PC-3 (cell line): ENCODE data around the gene DUSP12. TPM values are rescaled to one million over a fixed set of nuclear protein-coding genes. Genes with fewer than 3 reads are reported as not detected.

Experiments
- ATAC-seq: fragments of 200-7000 bp; cut with Tn5 transposase; 2 replicates; pipeline ENCODE4 v1.9.1; 2020; ENCODE audit warnings: mild to moderate bottlenecking, moderate library complexity
- BruUV-seq: library from RNA; stranded (reverse); fragments of 400-500 nt; replicated peaks from 2 replicates; lab custom pipeline; 2021; lab: Mats Ljungman, UMichigan
- CTCF ChIA-PET: fragments of 300-600 bp; sonication (Branson Sonifier 250); formaldehyde crosslinking; loops from one replicate; lab custom pipeline; 2022; ENCODE audit warnings: antibody characterized with exemption; lab: Charles Lee
- POLR2A ChIA-PET: fragments of 300-600 bp; sonication (Branson Sonifier 250); formaldehyde crosslinking; loops from one replicate; lab custom pipeline; 2022; ENCODE audit warnings: antibody characterized with exemption; ENCODE audit not compliant: unreplicated experiment; lab: Charles Lee
- DNase-seq: peaks from one replicate; pipeline ENCODE4 v3.0.0-alpha.2; 2015
- H2AFZ ChIP-seq: fragments of 300-600 bp; sonication (generic); 2 replicates; pipeline ENCODE4 v1.6.0; 2016; ENCODE audit warnings: antibody characterized with exemption, low read length
- H3F3A ChIP-seq: fragments of 300-600 bp; sonication (generic); one replicate; pipeline ENCODE4 v1.6.0; 2017; ENCODE audit warnings: antibody characterized with exemption, low read length, control low read depth, mild to moderate bottlenecking; ENCODE audit not compliant: unreplicated experiment
- H3K27ac ChIP-seq: fragments of 300-600 bp; sonication (generic); 2 replicates; pipeline ENCODE4 v1.5.1; 2016; ENCODE audit warnings: mild to moderate bottlenecking, low read length
- H3K27me3 ChIP-seq: fragments of 300-600 bp; sonication (generic); 2 replicates; pipeline ENCODE4 v1.6.1; 2016; ENCODE audit warnings: low read length, mixed read lengths
- H3K36me3 ChIP-seq: fragments of 300-600 bp; sonication (generic); 2 replicates; pipeline ENCODE4 v1.6.1; 2016; ENCODE audit warnings: low read depth, mixed run types, low read length, mixed read lengths
- H3K4me1 ChIP-seq: fragments of 300-600 bp; sonication (generic); 2 replicates; pipeline ENCODE4 v1.5.1; 2016; ENCODE audit warnings: low read length; ENCODE audit not compliant: insufficient read depth
- H3K4me2 ChIP-seq: fragments of 300-600 bp; sonication (generic); 2 replicates; pipeline ENCODE4 v1.6.0; 2016; ENCODE audit warnings: low read length
- H3K4me3 ChIP-seq: fragments of 300-600 bp; sonication (generic); 2 replicates; pipeline ENCODE4 v1.5.1; 2016; ENCODE audit warnings: mild to moderate bottlenecking, low read length, mixed read lengths
- H3K79me2 ChIP-seq: fragments of 300-600 bp; sonication (generic); 2 replicates; pipeline ENCODE4 v1.6.1; 2017; ENCODE audit warnings: low read length, mixed read lengths
- H3K9ac ChIP-seq: fragments of 300-600 bp; sonication (generic); 2 replicates; pipeline ENCODE4 v1.6.0; 2016; ENCODE audit warnings: mild to moderate bottlenecking, low read length
- H3K9me2 ChIP-seq: fragments of 300-600 bp; sonication (generic); replicated peaks from 2 replicates; pipeline ENCODE4 v1.6.1; 2016; ENCODE audit warnings: mixed run types, low read length, mixed read lengths
- H3K9me3 ChIP-seq: fragments of 300-600 bp; sonication (generic); 2 replicates; pipeline ENCODE4 v1.6.1; 2016; ENCODE audit warnings: low read length, mixed read lengths
- H4K20me1 ChIP-seq: fragments of 300-600 bp; sonication (generic); 2 replicates; pipeline ENCODE4 v1.6.1; 2016; ENCODE audit warnings: low read length, mixed read lengths
- EZH2 ChIP-seq: fragments of 300-600 bp; sonication (generic); IDR thresholded peaks from one replicate; pipeline ENCODE4 v1.6.1; 2017; ENCODE audit warnings: antibody characterized with exemption, mild to moderate bottlenecking, low read length; ENCODE audit not compliant: unreplicated experiment
- EZH2phosphoT487 ChIP-seq: fragments of 300-600 bp; sonication (generic); IDR thresholded peaks from 2 replicates; pipeline ENCODE4 v1.6.1; 2018; ENCODE audit warnings: mild to moderate bottlenecking, antibody characterized with exemption, low read length, borderline replicate concordance
- intact Hi-C: fragments of 100-400 bp; cut with micrococcal nuclease; formaldehyde crosslinking; loops from 2 replicates; pipeline ENCODE4 v1.9.0; 2023
- total RNA-seq: library from RNA; depleted of rRNA; stranded (reverse); fragments of >200 nt; gene quantifications from 2 replicates; pipeline ENCODE4 v1.2.3, GENCODE V29; 2014
- TF ChIP-seq, protein P1 (sequence below): fragments of 300-600 bp; sonication (generic); conservative IDR thresholded peaks from 2 replicates; pipeline ENCODE4 v1.5.1; 2017; ENCODE audit warnings: antibody characterized with exemption, low read depth, mild to moderate bottlenecking, low read length

DUSP12 gene
- total RNA-seq, 1 experiment from 2014 or later = 82.2 TPM

GRCh38 chr1:161707503-161707902 lies 42.1 kb upstream of the DUSP12 start:
- no peaks in the 10 kb centered on the region for H3F3A ChIP-seq
- no peaks in the 10 kb centered on the region for H3K9me2 ChIP-seq
- intact Hi-C loops = no loop called here
- no peak for ATAC-seq
- no peaks in the 10 kb centered on the region for H3K27me3 ChIP-seq
- no peak overlapping the region for H3K4me3 ChIP-seq
- H3K4me2 ChIP-seq = no peak overlapping the region
- ChIA-PET CTCF (no interaction called here), POLR2A (no interaction called here)
- H4K20me1 ChIP-seq = no peaks in the 10 kb centered on the region
- no TSS peak for BruUV-seq
- no peaks in the 10 kb centered on the region for H3K79me2 ChIP-seq
- TF ChIP-seq EZH2 (no peak), EZH2phosphoT487 (no peak)
- TF ChIP-seq, protein P1, sequence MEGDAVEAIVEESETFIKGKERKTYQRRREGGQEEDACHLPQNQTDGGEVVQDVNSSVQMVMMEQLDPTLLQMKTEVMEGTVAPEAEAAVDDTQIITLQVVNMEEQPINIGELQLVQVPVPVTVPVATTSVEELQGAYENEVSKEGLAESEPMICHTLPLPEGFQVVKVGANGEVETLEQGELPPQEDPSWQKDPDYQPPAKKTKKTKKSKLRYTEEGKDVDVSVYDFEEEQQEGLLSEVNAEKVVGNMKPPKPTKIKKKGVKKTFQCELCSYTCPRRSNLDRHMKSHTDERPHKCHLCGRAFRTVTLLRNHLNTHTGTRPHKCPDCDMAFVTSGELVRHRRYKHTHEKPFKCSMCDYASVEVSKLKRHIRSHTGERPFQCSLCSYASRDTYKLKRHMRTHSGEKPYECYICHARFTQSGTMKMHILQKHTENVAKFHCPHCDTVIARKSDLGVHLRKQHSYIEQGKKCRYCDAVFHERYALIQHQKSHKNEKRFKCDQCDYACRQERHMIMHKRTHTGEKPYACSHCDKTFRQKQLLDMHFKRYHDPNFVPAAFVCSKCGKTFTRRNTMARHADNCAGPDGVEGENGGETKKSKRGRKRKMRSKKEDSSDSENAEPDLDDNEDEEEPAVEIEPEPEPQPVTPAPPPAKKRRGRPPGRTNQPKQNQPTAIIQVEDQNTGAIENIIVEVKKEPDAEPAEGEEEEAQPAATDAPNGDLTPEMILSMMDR = no peak
- no peak overlapping the region for H2AFZ ChIP-seq
- no peak for DNase-seq
- H3K27ac ChIP-seq = no peak overlapping the region
- peaks cover 3% of the 10 kb centered on the region; the same call in 1 of the 2 replicates for H3K4me1 ChIP-seq
- no peaks in the 10 kb centered on the region for H3K36me3 ChIP-seq
- no peaks in the 10 kb centered on the region for H3K9me3 ChIP-seq
- no peak overlapping the region for H3K9ac ChIP-seq

DNA sequence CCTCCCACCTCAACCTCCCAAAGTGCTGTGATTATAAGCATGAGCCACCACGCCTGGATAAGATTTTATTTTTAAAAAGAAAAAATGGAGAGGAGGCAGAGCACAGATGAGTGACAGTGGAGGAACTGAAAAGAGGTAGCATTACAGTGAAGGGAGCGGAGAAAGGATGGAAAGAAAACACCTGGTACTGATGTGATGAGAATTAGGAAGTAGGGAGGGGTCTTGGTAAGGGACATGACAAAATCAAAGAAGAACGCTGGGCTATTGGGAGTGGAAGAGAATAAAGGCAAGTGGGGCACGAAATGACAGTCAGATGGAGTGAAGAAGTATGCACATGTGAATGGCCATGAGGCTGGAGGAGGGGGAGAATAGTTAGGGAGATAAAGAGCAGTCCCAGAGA lies 40.2 kb upstream of the DUSP12 start:
- H4K20me1 ChIP-seq = no peaks in the 10 kb centered on the region
- BruUV-seq = no TSS peak
- no peak overlapping the region for H3K9ac ChIP-seq
- ChIA-PET CTCF (no interaction called here), POLR2A (no interaction called here)
- H3K4me1 ChIP-seq = peaks cover 3% of the 10 kb centered on the region; the same call in 1 of the 2 replicates
- no peaks in the 10 kb centered on the region for H3F3A ChIP-seq
- H3K9me3 ChIP-seq = no peaks in the 10 kb centered on the region
- DNase-seq (no peak), ATAC-seq (no peak)
- no peaks in the 10 kb centered on the region for H3K9me2 ChIP-seq
- no peaks in the 10 kb centered on the region for H3K27me3 ChIP-seq
- H3K4me2 ChIP-seq = no peak overlapping the region
- TF ChIP-seq EZH2 = no peak
- TF ChIP-seq, protein P1 = no peak
- TF ChIP-seq EZH2phosphoT487 = no peak
- intact Hi-C loops = no loop called here
- no peak overlapping the region for H2AFZ ChIP-seq
- no peaks in the 10 kb centered on the region for H3K79me2 ChIP-seq
- H3K36me3 ChIP-seq = no peaks in the 10 kb centered on the region
- H3K4me3 ChIP-seq = no peak overlapping the region
- no peak overlapping the region for H3K27ac ChIP-seq

DNA sequence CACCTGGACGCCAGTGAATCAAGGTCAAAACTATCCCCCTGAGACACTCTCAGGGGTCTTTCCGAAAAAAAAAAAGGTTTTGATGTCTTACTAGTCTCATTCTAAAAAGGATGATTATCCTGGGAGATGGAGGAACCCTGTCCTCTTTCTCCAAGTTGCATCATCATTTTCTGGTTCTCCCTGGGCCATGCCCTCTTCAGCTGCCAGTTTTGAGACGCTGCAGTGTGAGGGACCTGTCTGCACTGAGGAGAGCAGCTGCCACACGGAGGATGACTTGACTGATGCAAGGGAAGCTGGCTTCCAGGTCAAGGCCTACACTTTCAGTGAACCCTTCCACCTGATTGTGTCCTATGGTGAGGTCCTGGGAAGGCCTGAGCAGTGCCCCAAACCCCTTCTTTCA lies 39.0 kb upstream of the DUSP12 start:
- BruUV-seq = no TSS peak
- H3K79me2 ChIP-seq = no peaks in the 10 kb centered on the region
- H3K4me2 ChIP-seq = no peak overlapping the region
- no peaks in the 10 kb centered on the region for H4K20me1 ChIP-seq
- no peaks in the 10 kb centered on the region for H3K9me2 ChIP-seq
- ATAC-seq = no peak
- H2AFZ ChIP-seq = no peak overlapping the region
- no peak overlapping the region for H3K4me3 ChIP-seq
- peaks cover 3% of the 10 kb centered on the region; the same call in 1 of the 2 replicates for H3K4me1 ChIP-seq
- no peaks in the 10 kb centered on the region for H3K9me3 ChIP-seq
- intact Hi-C loops = no loop called here
- ChIA-PET CTCF (no interaction called here), POLR2A (no interaction called here)
- H3F3A ChIP-seq = no peaks in the 10 kb centered on the region
- no peaks in the 10 kb centered on the region for H3K27me3 ChIP-seq
- no peak overlapping the region for H3K9ac ChIP-seq
- no peak overlapping the region for H3K27ac ChIP-seq
- TF ChIP-seq EZH2phosphoT487 = no peak
- TF ChIP-seq EZH2 = no peak
- TF ChIP-seq, protein P1 = no peak
- DNase-seq = no peak
- no peaks in the 10 kb centered on the region for H3K36me3 ChIP-seq
